NAMALWA (cell line): ENCODE data around the gene AASDH.

Source experiments
- DNase-seq: peaks from one replicate; pipeline ENCODE4 v3.0.0-alpha.2; 2015; ENCODE audit warnings: low spot score

Gene AASDH

GRCh38 chr4:56315543-56315942, 71.7 kb downstream of the AASDH start:
- no peak for DNase-seq

GRCh38 chr4:56315041-56315440, 72.2 kb downstream of the AASDH start:
- DNase-seq: no peak

- no peak for DNase-seq
Measured at GRCh38 chr4:56314207-56314915, 72.9 kb downstream of the AASDH start.

- no peak for DNase-seq
Measured at GRCh38 chr4:56313132-56313531, 74.2 kb downstream of the AASDH start.

- no peak for DNase-seq
Measured at GRCh38 chr4:56311299-56311975, 75.9 kb downstream of the AASDH start.

GRCh38 chr4:56310401-56311125, 76.7 kb downstream of the AASDH start:
- DNase-seq: no peak

GRCh38 chr4:56308384-56308783, 78.9 kb downstream of the AASDH start:
- no peak for DNase-seq

- DNase-seq: no peak
Measured at GRCh38 chr4:56307423-56307822, 79.9 kb downstream of the AASDH start.

GRCh38 chr4:56305390-56305789, 81.9 kb downstream of the AASDH start:
- no peak for DNase-seq

- no peak for DNase-seq
Measured at GRCh38 chr4:56303921-56304320, 83.4 kb downstream of the AASDH start.

GRCh38 chr4:56302760-56303159, 84.5 kb downstream of the AASDH start:
- DNase-seq: no peak

- DNase-seq: no peak
Measured at GRCh38 chr4:56301997-56302496, 85.2 kb downstream of the AASDH start.

GRCh38 chr4:56301181-56301996, 85.9 kb downstream of the AASDH start:
- peak; percentile 86 for DNase-seq

GRCh38 chr4:56298236-56298635, 89.1 kb downstream of the AASDH start:
- no peak for DNase-seq

- DNase-seq: no peak
Measured at GRCh38 chr4:56297776-56298175, 89.5 kb downstream of the AASDH start.

- DNase-seq: no peak
Measured at GRCh38 chr4:56296526-56296925, 90.8 kb downstream of the AASDH start.

- no peak for DNase-seq
Measured at GRCh38 chr4:56293121-56293520, 94.2 kb downstream of the AASDH start.

GRCh38 chr4:56289934-56290333, 97.4 kb downstream of the AASDH start:
- DNase-seq: no peak

GRCh38 chr4:56288663-56289062, 98.6 kb downstream of the AASDH start:
- DNase-seq: no peak
